K562 (cell line): ENCODE data around the gene VASH2. TPM values are rescaled to one million over a fixed set of nuclear protein-coding genes. Genes with fewer than 3 reads are reported as not detected.

Experiments used
- ATF6 ChIP-seq: sonication (generic); formaldehyde crosslinking; IDR thresholded peaks from 2 replicates; pipeline ENCODE4 v1.4.0; 2020; ENCODE audit warnings: mild to moderate bottlenecking, missing genetic modification reagents
- BRD9 ChIP-seq: fragments of 450-650 bp; IDR thresholded peaks from 2 replicates; pipeline ENCODE4 v1.6.1; 2018; ENCODE audit warnings: low read depth; ENCODE audit not compliant: partially characterized antibody
- CREB3 ChIP-seq: fragments of 450-650 bp; conservative IDR thresholded peaks from 2 replicates; pipeline ENCODE4 v1.6.1; 2016; ENCODE audit warnings: missing genetic modification characterization, low read depth, mild to moderate bottlenecking, missing compliant biosample characterization, moderate library complexity
- CTCF ChIP-seq, 3 experiments: IDR thresholded peaks in 2 of 3; conservative IDR thresholded peaks in 1 of 3; 2 replicates each; pipeline ENCODE4 v1.5.1; 2011 to 2012; ENCODE audit warnings: low read length in 3 of 3, mild to moderate bottlenecking in 3 of 3, control low read depth in 2 of 3, improper control_type of control experiment in 1 of 3, inconsistent platforms in 1 of 3, low read depth in 1 of 3, mixed read lengths in 1 of 3, moderate library complexity in 1 of 3; ENCODE audit not compliant: insufficient read depth in 2 of 3
- FOXK2 ChIP-seq, 2 experiments: fragments of 450-650 bp; IDR thresholded peaks in 1 of 2; conservative IDR thresholded peaks in 1 of 2; 2 replicates each; pipeline ENCODE4 v1.6.1; 2016; ENCODE audit warnings: low read depth in 2 of 2, mild to moderate bottlenecking in 1 of 2
- NFATC3 ChIP-seq: fragments of 450-650 bp; IDR thresholded peaks from 2 replicates; pipeline ENCODE4 v1.6.1; 2017; ENCODE audit warnings: mild to moderate bottlenecking
- POLR2B ChIP-seq: fragments of 450-650 bp; IDR thresholded peaks from 2 replicates; pipeline ENCODE4 v1.6.1; 2018; ENCODE audit warnings: low read depth; ENCODE audit not compliant: partially characterized antibody
- POLR3G ChIP-seq: IDR thresholded peaks from 2 replicates; pipeline ENCODE4 v1.6.1; 2011; ENCODE audit not compliant: insufficient read length, insufficient replicate concordance; ENCODE audit errors: extremely low read depth
- RBM25 ChIP-seq: fragments of 200-400 bp; formaldehyde crosslinking; IDR thresholded peaks from 2 replicates; pipeline ENCODE4 v1.6.1; 2018; ENCODE audit warnings: low read length, low read depth, moderate library complexity; ENCODE audit not compliant: severe bottlenecking
- SMARCE1 ChIP-seq: fragments of 450-650 bp; IDR thresholded peaks from 2 replicates; pipeline ENCODE4 v1.7.1; 2016; ENCODE audit warnings: mild to moderate bottlenecking
- ZEB2 ChIP-seq: fragments of 450-650 bp; IDR thresholded peaks from 2 replicates; pipeline ENCODE4 v1.6.1; 2016
- ZFP1 ChIP-seq: fragments of 450-650 bp; formaldehyde crosslinking; IDR thresholded peaks from 2 replicates; pipeline ENCODE4 v1.4.0; 2020; ENCODE audit warnings: mild to moderate bottlenecking, mixed read lengths
- polyA plus RNA-seq, 8 experiments: library from polyadenylated mRNA; depleted of rRNA in 4 of 8; stranded (reverse) in 5 of 8; unstranded in 3 of 8; fragments of >200 nt; fragmentation: Nextera tagmentation in 2 of 8; fragmentation: Illumina TruSeq in 1 of 8; extraction: Ambion mirVana in 2 of 8; extraction: Trizol in 1 of 8; gene quantifications; 2 replicates each; pipeline versions ENCODE4 v1.2.1 to v1.2.3, GENCODE V29; 2011 to 2014; ENCODE audit warnings: inconsistent platforms in 1 of 8, missing spikeins in 1 of 8
- total RNA-seq, 7 experiments: library from RNA; depleted of rRNA in 6 of 7; stranded (reverse); fragments of >200 nt in 6 of 7; fragmentation: Illumina TruSeq in 2 of 7; extraction: Trizol in 2 of 7; gene quantifications; 2 replicates each; pipeline versions ENCODE4 v1.2.1 to v1.2.3, GENCODE V29; 2011 to 2021; ENCODE audit warnings: low replicate concordance in 1 of 7

The VASH2 gene
- total and polyA plus RNA-seq, 9 of the 15 experiments (the other 6 are each of a cell fraction or from before 2014, with no cell fraction given) = 0.04 to 0.40 (median 0.10) TPM; not detected in 1

GRCh38 chr1:212980123-212980785, 29.9 kb downstream of the VASH2 start (continued):
- TF ChIP-seq POLR2B (no peak), CREB3 (tag) (no peak), POLR3G (no peak), ZEB2 (no peak), NFATC3 (no peak), FOXK2 (conservative IDR thresholded peaks at IDR 0.05 in 1 of 2, IDR thresholded peaks at IDR 0.05 in 1 of 2; ENCODE audit: low read depth in 2 of 2) (no peak), BRD9 (no peak), ATF6 (no peak), RBM25 (no peak), SMARCE1 (no peak), CTCF (IDR thresholded peaks at IDR 0.05 in 2 of 3, conservative IDR thresholded peaks at IDR 0.05 in 1 of 3; ENCODE audit: insufficient read depth in 2 of 3, low read depth in 1 of 3, low read length in 3 of 3) (peak; percentile 39 to 58 (median 53)), ZFP1 (CRISPR knock-in tag) (no peak)
